Cardiac muscle cell (in vitro differentiated cells and primary cell): ENCODE results near the gene EXOSC1. TPM values are rescaled to one million over a fixed set of nuclear protein-coding genes. Genes with fewer than 3 reads are reported as not detected.

ENCODE experiments used
- DNase-seq, 2 donors: peaks; one replicate each; pipeline versions ENCODE4 v3.0.0 to v3.0.0-alpha.2; 2010 to 2017; ENCODE audit warnings: low read depth in 1 of 2, low spot score in 1 of 2
- H3K27ac ChIP-seq: fragments of 200-600 bp; sonication (generic); 2 replicates; pipeline ENCODE4 v1.5.1; 2016
- H3K27me3 ChIP-seq: fragments of 200-600 bp; sonication (generic); 2 replicates; pipeline ENCODE4 v1.6.0; 2016; ENCODE audit warnings: control low read depth
- H3K36me3 ChIP-seq: fragments of 200-600 bp; sonication (generic); 2 replicates; pipeline ENCODE4 v1.5.1; 2016; ENCODE audit warnings: control low read depth
- H3K4me1 ChIP-seq: fragments of 200-600 bp; sonication (generic); 2 replicates; pipeline ENCODE4 v1.8.1; 2017; ENCODE audit warnings: low read depth, mild to moderate bottlenecking, mixed run types
- H3K4me3 ChIP-seq: fragments of 200-600 bp; sonication (generic); 2 replicates; pipeline ENCODE4 v1.5.1; 2016; ENCODE audit warnings: mild to moderate bottlenecking
- H3K9me3 ChIP-seq: fragments of 200-600 bp; sonication (generic); 2 replicates; pipeline ENCODE4 v1.5.1; 2017; ENCODE audit warnings: low read depth, mild to moderate bottlenecking, control low read depth
- CTCF ChIP-seq: IDR thresholded peaks from 2 replicates; pipeline ENCODE4 v1.5.1; 2012; ENCODE audit warnings: low read depth, mild to moderate bottlenecking, low read length
- polyA plus RNA-seq: library from polyadenylated mRNA; unstranded; fragments of >200 nt; fragmentation: Nextera tagmentation; extraction: Ambion mirVana; gene quantifications from 2 replicates; pipeline ENCODE4 v1.2.1, GENCODE V29; 2016
- total RNA-seq: library from RNA; depleted of rRNA; stranded (reverse); fragments of >200 nt; gene quantifications from 2 replicates; pipeline ENCODE4 v1.2.3, GENCODE V29; 2016

The EXOSC1 gene
- total and polyA plus RNA-seq, 2 experiments from 2014 or later: 38.3 to 56.5 TPM

- no peak for TF ChIP-seq CTCF
- peak overlapping the region; percentile 83 for H3K27ac ChIP-seq
- H3K9me3 ChIP-seq: no peaks in the 10 kb centered on the region
- peaks cover 53% of the 10 kb centered on the region for H3K36me3 ChIP-seq
- DNase-seq: peak in 1 of 2 donors; percentile 39
- peaks cover 12% of the 10 kb centered on the region for H3K4me1 ChIP-seq
- H3K4me3 ChIP-seq: no peak overlapping the region
- H3K27me3 ChIP-seq: no peaks in the 10 kb centered on the region
Observed at GRCh38 chr10:97456686-97457065, 10.9 kb upstream of the EXOSC1 start.

GRCh38 chr10:97456034-97456685, 10.4 kb upstream of the EXOSC1 start:
- no peak for DNase-seq
- Histone ChIP-seq H3K4me3 (no peak overlapping the region), H3K27me3 (no peaks in the 10 kb centered on the region), H3K9me3 (no peaks in the 10 kb centered on the region), H3K4me1 (peaks cover 12% of the 10 kb centered on the region), H3K36me3 (peaks cover 48% of the 10 kb centered on the region), H3K27ac (peak overlapping the region; percentile 83)
- TF ChIP-seq CTCF: no peak

- no peaks in the 10 kb centered on the region for H3K9me3 ChIP-seq
- DNase-seq: peak; percentile 29 to 66
- TF ChIP-seq CTCF: no peak
- H3K27me3 ChIP-seq: no peaks in the 10 kb centered on the region
- no peak overlapping the region for H3K27ac ChIP-seq
- H3K36me3 ChIP-seq: peaks cover 33% of the 10 kb centered on the region
- H3K4me1 ChIP-seq: peaks cover 12% of the 10 kb centered on the region
- H3K4me3 ChIP-seq: no peak overlapping the region
Observed at GRCh38 chr10:97454330-97455036, 8.7 kb upstream of the EXOSC1 start.

DNA sequence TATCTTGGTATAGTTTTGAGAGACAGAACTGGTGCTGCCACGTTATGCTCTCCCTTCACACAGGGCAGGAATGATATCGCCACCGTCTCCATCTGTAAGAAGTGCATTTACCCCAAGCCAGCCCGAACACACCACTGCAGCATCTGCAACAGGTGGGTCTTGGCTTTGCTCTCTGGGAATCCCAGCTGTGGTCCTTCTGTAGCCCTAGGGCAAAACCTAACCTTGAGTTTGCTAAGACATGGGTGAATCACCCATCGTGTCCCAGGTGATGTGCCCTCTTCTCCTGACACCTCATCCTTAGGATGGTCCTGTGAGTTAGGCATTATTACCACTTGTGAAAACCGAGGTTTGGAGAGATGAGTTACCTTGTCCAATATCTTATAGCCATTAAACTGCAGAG, 6.5 kb upstream of the EXOSC1 start:
- Histone ChIP-seq H3K4me3 (no peak overlapping the region), H3K4me1 (peaks cover 12% of the 10 kb centered on the region), H3K27me3 (no peaks in the 10 kb centered on the region), H3K9me3 (no peaks in the 10 kb centered on the region), H3K36me3 (peaks cover 15% of the 10 kb centered on the region), H3K27ac (no peak overlapping the region)
- no peak for TF ChIP-seq CTCF
- no peak for DNase-seq

DNA sequence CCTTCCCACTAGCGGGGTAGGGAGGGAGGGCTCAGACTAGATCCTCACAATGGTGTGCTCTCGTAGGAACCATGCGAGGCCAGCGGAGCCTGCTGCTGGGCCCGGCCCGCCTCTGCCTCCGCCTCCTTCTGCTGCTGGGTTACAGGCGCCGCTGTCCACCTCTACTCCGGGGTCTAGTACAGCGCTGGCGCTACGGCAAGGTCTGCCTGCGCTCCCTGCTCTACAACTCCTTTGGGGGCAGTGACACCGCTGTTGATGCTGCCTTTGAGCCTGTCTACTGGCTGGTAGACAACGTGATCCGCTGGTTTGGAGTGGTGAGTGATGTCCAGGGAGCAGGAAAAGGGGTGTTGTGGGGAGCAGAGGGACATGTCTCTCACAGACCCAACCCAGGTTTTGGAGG, 5.8 kb upstream of the EXOSC1 start:
- Histone ChIP-seq H3K36me3 (peaks cover 15% of the 10 kb centered on the region), H3K27me3 (no peaks in the 10 kb centered on the region), H3K9me3 (no peaks in the 10 kb centered on the region), H3K27ac (no peak overlapping the region), H3K4me1 (peaks cover 11% of the 10 kb centered on the region), H3K4me3 (no peak overlapping the region)
- no peak for DNase-seq
- TF ChIP-seq CTCF: no peak
